PFSK-1 (cell line): ENCODE measurements around the gene SH3RF1.

ENCODE experiments used
- FOXP2 ChIP-seq: optimal IDR thresholded peaks from 2 replicates; pipeline ENCODE3; 2011; ENCODE audit warnings: borderline replicate concordance, control low read depth, inconsistent platforms; ENCODE audit not compliant: insufficient read depth; ENCODE audit errors: extremely low read length, extremely low read depth
- POLR2AphosphoS5 ChIP-seq: IDR thresholded peaks from 2 replicates; pipeline ENCODE4 v1.6.1; 2012; ENCODE audit warnings: low read depth, mild to moderate bottlenecking, control low read depth, low read length, moderate library complexity
- REST ChIP-seq, 2 experiments: IDR thresholded peaks; 2 replicates each; pipeline versions ENCODE4 v1.6.1 to v1.8.0; 2011 to 2012; ENCODE audit warnings: low read depth in 2 of 2, low read length in 2 of 2, control low read depth in 1 of 2, inconsistent platforms in 1 of 2, mild to moderate bottlenecking in 1 of 2, moderate library complexity in 1 of 2; ENCODE audit not compliant: insufficient read depth in 1 of 2
- SIN3A ChIP-seq: IDR thresholded peaks from 2 replicates; pipeline ENCODE4 v1.6.1; 2012; ENCODE audit warnings: mild to moderate bottlenecking, low read length, moderate library complexity, borderline replicate concordance; ENCODE audit not compliant: insufficient read depth
- TAF1 ChIP-seq: IDR thresholded peaks from 2 replicates; pipeline ENCODE4 v1.6.1; 2012; ENCODE audit warnings: low read length, control low read depth, borderline replicate concordance; ENCODE audit not compliant: insufficient read depth

The SH3RF1 gene

DNA sequence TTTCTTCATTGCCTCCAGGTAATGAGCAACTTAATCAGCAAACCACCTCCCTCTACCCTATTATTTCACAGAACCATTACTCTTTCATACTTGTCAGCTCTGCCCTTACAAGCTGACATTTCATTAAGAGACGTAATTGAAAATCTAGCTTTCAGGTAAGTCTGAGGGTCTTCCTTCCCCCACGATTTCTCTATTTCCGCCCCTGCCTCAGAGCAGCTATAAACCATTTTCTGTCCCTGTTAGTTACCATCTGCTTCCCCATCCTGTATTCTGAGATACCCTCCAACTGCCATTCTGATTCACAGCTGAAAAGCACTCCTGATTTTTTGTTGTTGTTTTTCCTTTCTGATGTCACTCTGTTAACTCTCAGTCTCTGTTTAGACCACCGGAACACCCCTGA lies 37.1 kb downstream of the SH3RF1 start:
- TF ChIP-seq POLR2AphosphoS5 (no peak), REST (IDR thresholded peaks at IDR 0.05; ENCODE audit: insufficient read depth in 1 of 2, low read depth in 2 of 2, low read length in 2 of 2) (no peak), FOXP2 (no peak), SIN3A (no peak), TAF1 (no peak)

DNA sequence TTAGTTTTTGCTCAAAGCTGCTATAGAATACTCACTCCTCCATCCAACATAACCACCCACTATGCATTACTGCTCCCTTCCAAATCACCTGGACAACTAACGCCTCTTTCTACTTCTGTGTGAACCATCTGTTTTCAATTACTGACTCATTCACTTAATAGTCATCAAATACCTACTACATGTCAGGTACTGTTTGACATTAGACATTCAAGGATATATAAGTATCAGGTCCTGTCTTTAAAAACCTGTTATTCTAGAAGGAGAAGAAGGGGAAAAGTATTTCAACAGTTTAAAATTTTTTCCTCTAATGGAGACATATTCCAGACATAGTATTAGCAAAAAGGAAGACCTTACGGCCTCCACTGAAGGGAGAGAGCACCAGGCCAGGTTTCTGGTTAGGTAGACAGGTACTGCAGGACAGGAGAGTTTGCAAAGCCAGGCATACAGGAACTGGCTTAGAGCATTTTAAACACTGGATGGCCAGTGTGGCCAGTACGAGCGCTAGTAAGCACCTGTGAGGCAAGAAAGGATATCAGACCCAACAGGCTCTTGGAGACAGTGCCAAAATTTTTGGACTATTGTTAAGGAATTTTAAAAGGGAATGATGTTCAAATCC lies 39.0 kb downstream of the SH3RF1 start:
- no peak for TF ChIP-seq SIN3A
- TF ChIP-seq POLR2AphosphoS5, result no peak
- TF ChIP-seq REST (IDR thresholded peaks at IDR 0.05; ENCODE audit: insufficient read depth in 1 of 2, low read depth in 2 of 2, low read length in 2 of 2), result no peak
- TF ChIP-seq TAF1, result no peak
- TF ChIP-seq FOXP2, result no peak

DNA sequence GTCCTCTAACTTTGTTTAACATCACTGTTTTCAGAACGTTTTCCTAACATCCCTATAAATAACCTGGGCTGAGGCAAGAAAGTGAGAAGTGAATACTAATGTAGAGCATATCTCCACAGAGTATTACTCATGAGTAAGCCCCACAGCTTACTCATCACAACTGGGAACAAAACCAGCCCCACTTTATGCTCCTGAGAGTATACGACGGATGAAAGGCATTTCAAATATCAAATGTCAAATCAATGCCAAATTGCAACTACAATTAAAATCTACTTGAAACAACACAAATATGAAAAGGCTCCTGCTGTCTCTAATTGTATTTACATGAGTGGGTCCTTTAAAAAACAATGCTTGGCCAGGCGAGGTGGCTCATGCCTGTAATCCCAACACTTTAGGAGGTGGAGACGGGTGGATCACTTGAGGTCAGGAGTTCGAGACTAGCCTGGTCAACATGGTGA lies 41.2 kb downstream of the SH3RF1 start:
- no peak for TF ChIP-seq TAF1
- no peak for TF ChIP-seq SIN3A
- TF ChIP-seq FOXP2, result no peak

GRCh38 chr4:169228076-169228475 lies 42.7 kb downstream of the SH3RF1 start:
- TF ChIP-seq SIN3A, result no peak
- no peak for TF ChIP-seq POLR2AphosphoS5
- no peak for TF ChIP-seq TAF1
- no peak for TF ChIP-seq FOXP2

- no peak for TF ChIP-seq POLR2AphosphoS5
- no peak for TF ChIP-seq SIN3A
- TF ChIP-seq TAF1, result no peak
- TF ChIP-seq REST (IDR thresholded peaks at IDR 0.05; ENCODE audit: insufficient read depth in 1 of 2, low read depth in 2 of 2, low read length in 2 of 2), result no peak
- TF ChIP-seq FOXP2, result no peak
Observed at GRCh38 chr4:169226565-169226964, 44.2 kb downstream of the SH3RF1 start.

- no peak for TF ChIP-seq SIN3A
- TF ChIP-seq REST (IDR thresholded peaks at IDR 0.05; ENCODE audit: insufficient read depth in 1 of 2, low read depth in 2 of 2, low read length in 2 of 2), result no peak
- no peak for TF ChIP-seq POLR2AphosphoS5
- no peak for TF ChIP-seq TAF1
- TF ChIP-seq FOXP2, result no peak
Observed at GRCh38 chr4:169225812-169226211, 44.9 kb downstream of the SH3RF1 start.
